OCI-LY1 (cell line): ENCODE results near the gene BCAN.

ENCODE experiments used
- EZH2 ChIP-seq: fragments of 200-600 bp; sonication (generic), shearing (Covaris generic); IDR thresholded peaks from 2 replicates; pipeline ENCODE4 v1.8.0; 2017; ENCODE audit warnings: borderline replicate concordance, mixed run types, mild to moderate bottlenecking, antibody characterized with exemption, low read length, moderate library complexity, mixed read lengths
- TF ChIP-seq, protein P1 (sequence below): fragments of 200-600 bp; sonication (generic), shearing (Covaris generic); IDR thresholded peaks from 2 replicates; pipeline ENCODE4 v1.5.1; 2017; ENCODE audit warnings: mild to moderate bottlenecking, antibody characterized with exemption, low read length, moderate library complexity, mixed read lengths

DNA sequence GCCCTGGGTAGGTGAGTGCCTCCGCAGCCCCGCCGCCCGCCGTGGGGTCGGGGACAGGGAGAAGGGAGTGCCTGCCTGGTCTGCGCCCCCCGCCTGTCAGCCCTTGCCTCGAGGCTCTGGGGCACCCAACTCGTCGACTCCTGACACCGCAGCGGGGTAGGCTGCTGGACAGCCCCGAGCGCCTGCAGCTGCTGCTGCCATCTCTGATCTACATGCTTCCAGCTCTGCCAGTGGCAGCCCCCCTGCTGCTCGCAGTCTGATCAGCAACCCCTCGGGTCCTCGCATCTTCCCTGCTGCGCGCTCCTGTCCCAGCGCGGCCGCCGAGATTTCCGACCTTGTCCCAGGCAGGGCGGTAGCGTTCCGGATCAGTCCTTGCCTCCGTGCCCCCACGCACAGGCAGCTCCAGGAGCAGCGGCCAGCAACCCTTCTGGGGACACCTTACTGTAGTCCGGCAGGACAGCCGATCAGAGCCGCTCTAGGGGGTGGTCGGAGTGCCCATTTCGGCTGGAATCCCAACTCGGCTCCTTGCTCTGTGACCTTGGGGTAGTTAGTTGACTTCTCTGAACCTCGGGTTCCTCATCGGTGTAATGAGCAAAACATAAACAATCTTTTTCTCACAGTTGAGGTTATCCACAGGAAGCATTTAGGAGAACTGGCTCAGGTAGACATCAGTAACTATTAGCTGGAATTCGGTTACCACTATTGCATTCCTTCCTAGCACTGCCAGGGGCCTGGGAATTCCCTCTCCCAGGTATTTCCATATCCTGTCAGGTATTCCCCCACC is 540 bp downstream of the BCAN start:
- TF ChIP-seq, protein P1, sequence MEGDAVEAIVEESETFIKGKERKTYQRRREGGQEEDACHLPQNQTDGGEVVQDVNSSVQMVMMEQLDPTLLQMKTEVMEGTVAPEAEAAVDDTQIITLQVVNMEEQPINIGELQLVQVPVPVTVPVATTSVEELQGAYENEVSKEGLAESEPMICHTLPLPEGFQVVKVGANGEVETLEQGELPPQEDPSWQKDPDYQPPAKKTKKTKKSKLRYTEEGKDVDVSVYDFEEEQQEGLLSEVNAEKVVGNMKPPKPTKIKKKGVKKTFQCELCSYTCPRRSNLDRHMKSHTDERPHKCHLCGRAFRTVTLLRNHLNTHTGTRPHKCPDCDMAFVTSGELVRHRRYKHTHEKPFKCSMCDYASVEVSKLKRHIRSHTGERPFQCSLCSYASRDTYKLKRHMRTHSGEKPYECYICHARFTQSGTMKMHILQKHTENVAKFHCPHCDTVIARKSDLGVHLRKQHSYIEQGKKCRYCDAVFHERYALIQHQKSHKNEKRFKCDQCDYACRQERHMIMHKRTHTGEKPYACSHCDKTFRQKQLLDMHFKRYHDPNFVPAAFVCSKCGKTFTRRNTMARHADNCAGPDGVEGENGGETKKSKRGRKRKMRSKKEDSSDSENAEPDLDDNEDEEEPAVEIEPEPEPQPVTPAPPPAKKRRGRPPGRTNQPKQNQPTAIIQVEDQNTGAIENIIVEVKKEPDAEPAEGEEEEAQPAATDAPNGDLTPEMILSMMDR = no peak
- no peak for TF ChIP-seq EZH2
